ENCODE data around the gene MPLKIP.
"Not testable (repeated sequence)": the region's sequence is repeated elsewhere in the genome, so short reads cannot be mapped to it uniquely, and the experiment has no call there.

Gene MPLKIP

DNA sequence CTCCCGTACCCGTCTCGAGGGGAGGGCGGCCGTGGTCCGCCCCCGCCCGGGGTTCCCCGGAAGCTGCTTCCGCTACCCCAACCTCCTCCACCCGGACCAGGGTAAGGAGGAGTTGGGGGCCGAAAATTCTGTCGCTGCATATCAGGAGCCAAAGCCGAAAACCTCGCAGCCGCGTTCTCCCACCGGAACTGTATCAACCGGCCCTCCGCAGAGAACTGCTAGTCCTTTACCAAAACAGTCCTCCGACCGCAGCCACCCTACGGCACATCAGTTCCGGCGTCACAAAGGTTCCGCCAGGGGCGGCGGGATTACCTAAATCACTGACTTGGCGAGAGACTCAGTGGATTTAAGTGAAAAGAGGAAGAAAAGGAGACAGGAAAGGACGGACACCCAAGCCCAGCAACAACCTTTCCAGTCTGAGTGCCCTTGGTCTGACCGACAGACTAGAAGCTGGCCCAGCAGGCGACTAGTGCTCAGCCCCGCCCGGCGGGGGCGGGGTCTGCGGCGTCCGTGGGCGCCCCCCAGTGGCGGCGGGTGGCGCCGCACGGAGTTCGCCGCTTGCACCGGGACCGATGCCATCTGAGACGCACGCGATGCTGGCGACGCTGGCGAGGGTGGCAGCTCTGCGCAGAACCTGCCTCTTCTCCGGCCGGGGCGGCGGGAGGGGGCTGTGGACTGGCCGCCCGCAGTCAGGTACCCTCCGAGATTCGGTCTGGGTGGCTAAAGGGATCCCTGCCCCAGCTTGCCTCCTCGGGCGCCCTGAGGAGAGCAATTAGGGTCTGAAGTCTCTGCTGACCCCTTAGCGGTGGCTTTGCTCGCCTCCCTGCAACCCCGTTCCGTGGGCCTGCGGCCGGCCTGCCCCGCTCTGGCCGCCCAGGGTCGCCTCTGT lies at the start of gene MPLKIP, which contains the start of gene SUGCT:
MPLKIP (minus strand) TSS at position 195 of the 889 bp plus-strand sequence; CDS start at position 140, 55 bp downstream.
SUGCT (plus strand) TSS at position 578 of the 889 bp plus-strand sequence.
- peak; percentile 86 for TF ChIP-seq CTCF (IDR thresholded peaks at IDR 0.05; ENCODE audit: low read depth, low read length)
- peak within 1 kb of the TSS; percentile 98 for H3K4me3 ChIP-seq (ENCODE audit: low read depth, low read length)

DNA sequence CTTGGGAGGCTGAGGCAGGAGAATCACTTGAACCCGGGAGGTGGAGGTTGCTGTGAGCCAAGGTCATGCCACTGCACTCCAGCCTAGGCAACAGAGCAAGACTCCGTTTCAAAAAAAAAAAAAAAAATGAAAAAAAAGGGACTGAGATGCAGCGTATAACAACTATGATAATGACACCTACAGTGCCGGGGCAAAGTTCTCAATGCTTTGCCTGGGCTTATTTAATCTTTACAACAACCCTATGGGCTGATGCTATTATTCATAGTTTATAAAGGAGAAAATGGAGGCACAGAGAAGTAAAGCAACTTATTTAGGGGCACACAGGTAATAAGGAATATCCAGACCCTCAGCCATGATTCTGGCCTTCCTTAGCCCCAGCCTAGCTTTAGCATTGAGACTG lies 48.0 kb upstream of the MPLKIP start:
- H3K4me3 ChIP-seq (ENCODE audit: low read depth, low read length), result no peak overlapping the region
- no peak for TF ChIP-seq CTCF (IDR thresholded peaks at IDR 0.05; ENCODE audit: low read depth, low read length)

- no peak overlapping the region for H3K4me3 ChIP-seq (ENCODE audit: low read depth, low read length)
- TF ChIP-seq CTCF (IDR thresholded peaks at IDR 0.05; ENCODE audit: low read depth, low read length), result no peak
Measured at GRCh38 chr7:40177071-40177470, 42.6 kb upstream of the MPLKIP start.

GRCh38 chr7:40175725-40176510 lies 41.5 kb upstream of the MPLKIP start:
- H3K4me3 ChIP-seq (ENCODE audit: low read depth, low read length), result no peak overlapping the region
- TF ChIP-seq CTCF (IDR thresholded peaks at IDR 0.05; ENCODE audit: low read depth, low read length), result no peak

DNA sequence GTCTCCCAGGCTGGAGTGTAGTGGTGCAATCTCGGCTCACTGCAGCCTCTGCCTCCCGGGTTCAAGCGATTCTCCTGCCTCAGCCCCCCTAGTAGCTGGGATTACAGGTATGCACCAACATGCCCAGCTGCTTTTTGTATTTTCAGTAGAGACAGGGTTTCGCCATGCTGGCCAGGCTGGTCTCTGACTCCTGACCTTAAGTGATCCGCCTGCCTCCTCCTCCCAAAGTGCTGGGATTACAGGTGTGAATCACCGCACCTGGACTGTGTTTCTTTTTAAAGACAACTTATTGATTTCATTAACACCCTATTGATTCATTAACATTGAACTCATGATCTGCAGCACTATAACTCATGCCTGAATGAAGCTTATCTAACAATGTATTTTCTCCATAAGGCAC lies 40.8 kb upstream of the MPLKIP start:
- H3K4me3 ChIP-seq (ENCODE audit: low read depth, low read length), result not testable (repeated sequence)

DNA sequence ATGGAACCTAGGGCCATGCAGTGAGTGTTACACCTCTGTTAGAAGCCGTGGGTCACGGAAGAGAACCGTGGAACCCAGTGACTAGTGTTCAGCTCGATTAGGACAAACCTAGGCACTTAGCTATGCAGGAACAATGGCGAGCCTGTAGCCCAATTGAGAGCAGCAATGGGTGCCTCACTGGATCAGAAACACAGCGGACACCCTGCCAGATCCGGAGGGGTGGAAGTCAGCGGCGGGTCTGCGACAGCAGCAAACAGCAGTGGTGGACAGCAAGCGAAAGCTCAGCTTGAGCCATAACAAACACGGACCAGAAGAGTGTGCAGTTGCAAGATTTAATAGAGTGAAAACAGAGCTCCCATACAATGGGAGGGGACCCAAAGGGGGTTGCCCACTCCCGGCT lies 38.7 kb upstream of the MPLKIP start:
- H3K4me3 ChIP-seq (ENCODE audit: low read depth, low read length), result not testable (repeated sequence)

DNA sequence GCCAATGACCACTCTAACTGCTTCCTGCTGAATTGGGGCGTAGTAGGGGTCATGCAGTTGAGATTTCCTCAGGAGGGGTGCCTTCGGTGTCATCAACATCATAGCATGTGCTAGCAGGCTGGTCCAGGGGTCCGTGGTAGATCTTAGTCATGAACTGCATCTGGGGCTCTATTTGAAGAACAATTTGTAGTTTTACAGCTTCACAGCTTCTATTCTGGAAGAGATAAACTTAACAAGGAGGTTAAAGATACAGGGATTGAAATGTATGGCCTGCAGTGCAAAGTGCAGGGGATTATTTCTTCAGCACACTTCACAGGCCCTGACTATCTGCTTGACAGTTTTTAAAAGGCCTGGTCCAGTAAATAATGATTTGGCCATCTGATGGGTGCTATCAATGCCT lies 33.8 kb upstream of the MPLKIP start:
- H3K4me3 ChIP-seq (ENCODE audit: low read depth, low read length), result not testable (repeated sequence)

DNA sequence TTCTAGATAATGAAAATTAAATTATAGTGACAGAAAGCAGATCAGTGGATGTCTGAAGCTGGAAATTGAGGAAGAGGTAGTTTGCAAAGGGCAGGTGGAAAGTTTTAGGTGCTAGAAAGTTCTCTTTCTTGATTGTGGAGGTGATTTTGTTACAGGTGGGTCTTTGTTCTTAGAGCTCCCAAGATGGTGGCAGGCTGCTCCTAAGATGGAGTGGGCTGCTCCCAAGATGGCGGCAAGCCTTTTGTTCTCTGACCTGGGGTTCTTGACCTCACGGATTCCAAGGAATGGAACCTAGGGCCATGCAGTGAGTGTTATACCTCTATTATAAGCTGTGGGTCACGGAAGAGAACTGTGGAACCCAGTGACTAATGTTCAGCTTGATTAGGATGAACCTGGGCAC lies 32.9 kb upstream of the MPLKIP start:
- TF ChIP-seq CTCF (IDR thresholded peaks at IDR 0.05; ENCODE audit: low read depth, low read length), result no peak
- no peak overlapping the region for H3K4me3 ChIP-seq (ENCODE audit: low read depth, low read length)

All from WI38 (cell line).